GM12865 (cell line): Measurements from ENCODE around the gene SFXN1.

ENCODE experiments used
- DNase-seq: peaks from one replicate; pipeline ENCODE4 v3.0.0; 2010; ENCODE audit warnings: low read depth
- H3K4me3 ChIP-seq: 2 replicates; pipeline ENCODE4 v1.5.1; 2011; ENCODE audit warnings: mild to moderate bottlenecking, low read depth, low read length, control low read depth
- TF ChIP-seq, protein P1 (sequence below): IDR thresholded peaks from 2 replicates; pipeline ENCODE4 v1.5.1; 2011; ENCODE audit warnings: low read length, control low read depth, low read depth, inconsistent platforms; ENCODE audit not compliant: insufficient read depth; ENCODE audit errors: missing control alignments

The SFXN1 gene

GRCh38 chr5:175471628-175472027 lies 6.7 kb upstream of the SFXN1 start:
- peak; percentile 41 for DNase-seq
- TF ChIP-seq, protein P1, sequence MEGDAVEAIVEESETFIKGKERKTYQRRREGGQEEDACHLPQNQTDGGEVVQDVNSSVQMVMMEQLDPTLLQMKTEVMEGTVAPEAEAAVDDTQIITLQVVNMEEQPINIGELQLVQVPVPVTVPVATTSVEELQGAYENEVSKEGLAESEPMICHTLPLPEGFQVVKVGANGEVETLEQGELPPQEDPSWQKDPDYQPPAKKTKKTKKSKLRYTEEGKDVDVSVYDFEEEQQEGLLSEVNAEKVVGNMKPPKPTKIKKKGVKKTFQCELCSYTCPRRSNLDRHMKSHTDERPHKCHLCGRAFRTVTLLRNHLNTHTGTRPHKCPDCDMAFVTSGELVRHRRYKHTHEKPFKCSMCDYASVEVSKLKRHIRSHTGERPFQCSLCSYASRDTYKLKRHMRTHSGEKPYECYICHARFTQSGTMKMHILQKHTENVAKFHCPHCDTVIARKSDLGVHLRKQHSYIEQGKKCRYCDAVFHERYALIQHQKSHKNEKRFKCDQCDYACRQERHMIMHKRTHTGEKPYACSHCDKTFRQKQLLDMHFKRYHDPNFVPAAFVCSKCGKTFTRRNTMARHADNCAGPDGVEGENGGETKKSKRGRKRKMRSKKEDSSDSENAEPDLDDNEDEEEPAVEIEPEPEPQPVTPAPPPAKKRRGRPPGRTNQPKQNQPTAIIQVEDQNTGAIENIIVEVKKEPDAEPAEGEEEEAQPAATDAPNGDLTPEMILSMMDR, result no peak
- H3K4me3 ChIP-seq, result no peak overlapping the region

DNA sequence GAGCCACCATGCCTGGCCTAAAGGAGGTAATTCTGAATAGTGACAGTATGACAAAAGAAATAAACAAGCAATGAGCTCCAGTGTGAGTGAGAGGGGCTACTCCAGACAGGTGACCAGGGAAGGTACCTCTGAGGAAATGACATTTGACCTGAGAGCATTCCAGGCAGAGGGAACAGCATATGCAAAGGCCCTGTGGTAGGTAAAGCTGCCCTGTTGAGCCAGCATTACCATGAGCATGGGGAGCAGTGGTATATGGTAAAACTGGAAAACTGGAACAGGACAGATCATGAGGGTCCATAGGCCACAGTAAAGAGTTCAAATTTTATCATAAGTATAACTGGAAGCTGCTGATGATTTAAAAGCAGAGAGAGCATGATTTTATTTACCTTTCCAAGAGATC lies 6.0 kb upstream of the SFXN1 start:
- no peak overlapping the region for H3K4me3 ChIP-seq
- DNase-seq, result no peak
- TF ChIP-seq, protein P1, result no peak

GRCh38 chr5:175475248-175475647 lies 3.1 kb upstream of the SFXN1 start:
- TF ChIP-seq, protein P1, result no peak
- H3K4me3 ChIP-seq, result no peak overlapping the region
- DNase-seq, result no peak

DNA sequence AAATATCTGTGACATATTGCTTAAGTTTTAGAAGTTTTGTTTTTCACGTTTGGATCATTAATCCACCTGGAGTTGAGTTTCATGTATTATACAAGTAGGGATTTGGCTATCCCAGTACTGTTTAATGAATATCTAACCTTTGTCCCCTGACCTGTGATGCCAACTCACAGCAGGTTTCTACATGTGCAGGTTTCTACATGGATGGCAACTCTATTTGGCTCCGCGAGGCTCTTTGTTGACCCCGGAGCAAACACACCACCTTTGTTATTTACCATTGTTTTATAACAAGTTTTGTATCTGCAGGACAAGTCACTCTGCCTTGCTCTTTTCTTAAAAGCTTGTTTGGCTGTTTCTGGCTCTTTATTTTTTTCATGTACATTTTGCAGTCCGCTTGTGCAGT lies 920 bp upstream of the SFXN1 start:
- DNase-seq, result no peak
- TF ChIP-seq, protein P1, result no peak
- no peak overlapping the region for H3K4me3 ChIP-seq

- H3K4me3 ChIP-seq, result peak overlapping the region; percentile 92
- TF ChIP-seq, protein P1, result no peak
These were observed 364 bp upstream of the SFXN1 start for GRCh38 chr5:175478008-175478383.

DNA sequence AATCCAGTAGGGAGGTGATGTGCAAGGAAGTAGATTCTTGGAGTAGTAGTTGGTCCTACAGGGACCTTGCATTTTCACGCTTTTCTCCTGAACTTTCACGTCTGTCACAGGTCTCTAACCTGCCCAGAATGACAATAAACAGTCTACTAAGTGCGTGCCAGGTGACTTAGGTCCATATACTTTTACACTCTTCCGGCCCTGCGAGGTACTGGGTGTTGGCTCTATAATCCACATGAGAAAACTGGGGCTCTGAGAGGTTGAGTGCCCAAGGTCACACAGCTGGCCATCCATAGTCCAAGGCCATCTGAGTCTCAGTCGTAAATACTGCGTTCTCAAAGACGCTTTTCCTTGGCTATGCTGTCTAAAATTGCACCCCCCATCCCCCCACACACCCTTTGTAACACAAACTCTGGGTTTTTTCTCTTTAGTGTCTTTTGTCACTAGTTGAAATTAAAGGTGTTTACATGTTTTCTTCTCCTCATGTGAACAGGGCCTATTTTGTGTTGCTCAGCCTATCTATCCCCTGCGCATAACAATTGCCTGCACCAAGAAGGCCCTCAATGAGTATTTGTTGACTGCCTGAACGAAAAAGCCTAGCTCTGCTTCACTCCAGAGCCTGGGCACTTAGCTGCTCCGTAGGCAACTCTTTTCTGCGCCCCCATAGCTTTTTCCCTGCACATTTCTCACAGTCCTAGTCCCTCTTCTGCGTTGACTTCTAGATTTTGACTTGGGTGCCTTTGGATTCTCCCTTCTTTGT lies 943 bp downstream of the SFXN1 start:
- DNase-seq, result peak; percentile 19
- TF ChIP-seq, protein P1, result no peak
- H3K4me3 ChIP-seq, result peak overlapping the region; percentile 92

More at GRCh38 chr5:175478008-175478383, 364 bp upstream of the SFXN1 start:
- no peak for DNase-seq

- no peak for DNase-seq
- TF ChIP-seq, protein P1, result no peak
- no peak overlapping the region for H3K4me3 ChIP-seq
These were observed 5.0 kb downstream of the SFXN1 start for GRCh38 chr5:175483337-175483736.
